GM23338 (cell line): ENCODE measurements around the gene EIF1AY. TPM values are rescaled to one million over a fixed set of nuclear protein-coding genes. Genes with fewer than 3 reads are reported as not detected.

Experiments
- ATAC-seq: fragments of 200-7000 bp; cut with Tn5 transposase; 3 replicates; pipeline ENCODE4 v1.9.1; 2020
- DNase-seq: peaks from one replicate; pipeline ENCODE4 v3.0.0-alpha.2; 2015; ENCODE audit warnings: low spot score
- H2AFZ ChIP-seq: fragments of 200-600 bp; sonication (generic); 2 replicates; pipeline ENCODE4 v1.8.0; 2016; ENCODE audit warnings: antibody characterized with exemption, mild to moderate bottlenecking, moderate library complexity
- H3F3A ChIP-seq: fragments of 200-600 bp; sonication (generic); replicated peaks from 2 replicates; pipeline ENCODE4 v1.8.0; 2017; ENCODE audit warnings: antibody characterized with exemption, mixed run types, low read depth
- H3K27ac ChIP-seq: fragments of 200-600 bp; sonication (generic); 2 replicates; pipeline ENCODE4 v1.6.1; 2016; ENCODE audit warnings: low read depth
- H3K27me3 ChIP-seq: fragments of 200-600 bp; sonication (generic); 2 replicates; pipeline ENCODE4 v1.8.0; 2016; ENCODE audit warnings: mild to moderate bottlenecking, mixed run types, moderate library complexity; ENCODE audit not compliant: insufficient read depth
- H3K36me3 ChIP-seq: fragments of 200-600 bp; sonication (generic); 2 replicates; pipeline ENCODE4 v1.8.0; 2016; ENCODE audit warnings: mild to moderate bottlenecking; ENCODE audit not compliant: insufficient read depth
- H3K4me1 ChIP-seq: fragments of 200-600 bp; sonication (generic); 2 replicates; pipeline ENCODE4 v1.8.0; 2016; ENCODE audit warnings: mild to moderate bottlenecking, moderate library complexity; ENCODE audit not compliant: insufficient read depth
- H3K4me2 ChIP-seq: fragments of 200-600 bp; sonication (generic); 2 replicates; pipeline ENCODE4 v1.7.1; 2017; ENCODE audit warnings: mixed run types
- H3K4me3 ChIP-seq: fragments of 200-600 bp; sonication (generic); 2 replicates; pipeline ENCODE4 v1.6.1; 2016; ENCODE audit warnings: mixed run types
- H3K79me2 ChIP-seq: fragments of 200-600 bp; sonication (generic); replicated peaks from 2 replicates; pipeline ENCODE4 v1.8.0; 2017; ENCODE audit warnings: mild to moderate bottlenecking; ENCODE audit not compliant: insufficient read depth
- H3K9me2 ChIP-seq: fragments of 200-600 bp; sonication (generic); 2 replicates; pipeline ENCODE4 v1.8.0; 2017; ENCODE audit not compliant: insufficient read depth
- H4K20me1 ChIP-seq: fragments of 200-600 bp; sonication (generic); replicated peaks from 2 replicates; pipeline ENCODE4 v1.8.0; 2017; ENCODE audit warnings: mild to moderate bottlenecking; ENCODE audit not compliant: insufficient read depth
- H3K27ac Mint-ChIP-seq: 2 replicates; pipeline ENCODE4 v1.8.0; 2020; ENCODE audit warnings: inconsistent platforms, mild to moderate bottlenecking, moderate library complexity, mixed read lengths
- H3K27me3 Mint-ChIP-seq: 3 replicates; pipeline ENCODE4 v1.8.0; 2022; ENCODE audit warnings: low read depth, mild to moderate bottlenecking, moderate library complexity, mixed read lengths, inconsistent platforms; ENCODE audit not compliant: insufficient read depth, poor library complexity
- H3K36me3 Mint-ChIP-seq: 3 replicates; pipeline ENCODE4 v1.8.0; 2021; ENCODE audit warnings: low read depth, mild to moderate bottlenecking, inconsistent platforms, moderate library complexity, mixed read lengths
- H3K4me1 Mint-ChIP-seq: 3 replicates; pipeline ENCODE4 v1.8.0; 2020; ENCODE audit warnings: mild to moderate bottlenecking, inconsistent platforms, mixed read lengths
- H3K4me3 Mint-ChIP-seq: 3 replicates; pipeline ENCODE4 v1.8.0; 2021; ENCODE audit warnings: moderate library complexity, mild to moderate bottlenecking, inconsistent platforms, mixed read lengths
- H3K9me3 Mint-ChIP-seq: 3 replicates; pipeline ENCODE4 v1.8.0; 2020; ENCODE audit warnings: moderate library complexity, mild to moderate bottlenecking, inconsistent platforms, mixed read lengths
- CREB1 ChIP-seq: fragments of 250-450 bp; sonication (Bioruptor Pico); IDR thresholded peaks from 2 replicates; pipeline ENCODE4 v1.5.0; 2020; ENCODE audit warnings: low read depth, mild to moderate bottlenecking, moderate library complexity
- ETS1 ChIP-seq: IDR thresholded peaks from 2 replicates; pipeline ENCODE4 v1.6.1; 2016; ENCODE audit warnings: antibody characterized with exemption
- EZH2 ChIP-seq: fragments of 200-600 bp; sonication (generic); IDR thresholded peaks from one replicate; pipeline ENCODE4 v1.8.0; 2017; ENCODE audit warnings: antibody characterized with exemption, mild to moderate bottlenecking, low read depth; ENCODE audit not compliant: unreplicated experiment
- EZH2phosphoT487 ChIP-seq: fragments of 200-600 bp; sonication (generic); IDR thresholded peaks from one replicate; pipeline ENCODE4 v1.8.1; 2018; ENCODE audit warnings: antibody characterized with exemption; ENCODE audit not compliant: unreplicated experiment
- JUNB ChIP-seq: IDR thresholded peaks from one replicate; pipeline ENCODE4 v1.6.1; 2016; ENCODE audit warnings: antibody characterized with exemption; ENCODE audit not compliant: unreplicated experiment
- NANOG ChIP-seq: IDR thresholded peaks from 2 replicates; pipeline ENCODE4 v1.6.1; 2016; ENCODE audit warnings: antibody characterized with exemption, borderline replicate concordance
- REST ChIP-seq: IDR thresholded peaks from one replicate; pipeline ENCODE4 v1.6.1; 2018; ENCODE audit warnings: antibody characterized with exemption; ENCODE audit not compliant: unreplicated experiment
- STAT1 ChIP-seq: IDR thresholded peaks from one replicate; pipeline ENCODE4 v1.6.1; 2016; ENCODE audit warnings: antibody characterized with exemption; ENCODE audit not compliant: unreplicated experiment
- ZNF114 ChIP-seq: fragments of 250-450 bp; sonication (Bioruptor Pico); IDR thresholded peaks from 2 replicates; pipeline ENCODE4 v1.5.0; 2020; ENCODE audit warnings: mild to moderate bottlenecking, moderate library complexity
- ZNF331 ChIP-seq: fragments of 250-450 bp; sonication (Bioruptor Pico); IDR thresholded peaks from 2 replicates; pipeline ENCODE4 v1.5.0; 2020; ENCODE audit warnings: low read depth, mild to moderate bottlenecking, moderate library complexity
- polyA plus RNA-seq: library from polyadenylated mRNA; unstranded; fragments of >200 nt; fragmentation: Nextera tagmentation; extraction: Ambion mirVana; gene quantifications from 2 replicates; pipeline ENCODE4 v1.2.1, GENCODE V29; 2016
- total RNA-seq: library from RNA; depleted of rRNA; stranded (reverse); fragments of >200 nt; shearing (Covaris generic); gene quantifications from 2 replicates; pipeline ENCODE4 v1.2.3, GENCODE V29; 2014
- TF ChIP-seq, protein P1 (sequence below): fragments of 250-450 bp; sonication (Bioruptor Pico); IDR thresholded peaks from 2 replicates; pipeline ENCODE4 v1.5.0; 2020; ENCODE audit warnings: mild to moderate bottlenecking, moderate library complexity

EIF1AY gene
- total and polyA plus RNA-seq, 2 experiments from 2014 or later = 31.3 to 93.0 TPM

DNA sequence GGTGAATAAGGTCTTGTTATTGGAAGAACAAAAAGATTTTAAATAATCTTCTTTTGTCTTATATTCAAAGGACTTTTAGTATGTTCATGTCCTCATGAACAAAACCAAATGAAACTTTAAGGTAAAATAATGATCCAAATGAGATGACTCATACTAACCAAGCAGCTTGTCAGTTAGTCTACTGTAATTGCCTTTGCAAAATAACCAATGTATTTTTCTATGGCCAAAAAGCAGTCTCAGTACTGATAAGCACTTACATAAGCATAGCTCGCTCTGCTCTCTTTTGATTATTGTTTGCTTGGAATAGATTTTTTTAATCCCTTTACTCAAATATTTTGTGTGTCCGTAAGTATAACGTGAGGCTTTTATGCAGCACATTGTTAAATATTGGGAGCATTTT lies 4.3 kb upstream of the EIF1AY start:
- Histone ChIP-seq H3K79me2 (peaks cover 2% of the 10 kb centered on the region; the same call in 1 of the 2 replicates), H3K9me2 (no peaks in the 10 kb centered on the region), H4K20me1 (no peaks in the 10 kb centered on the region), H3K27ac (no peak overlapping the region), H2AFZ (no peak overlapping the region), H3K4me1 (no peaks in the 10 kb centered on the region), H3K36me3 (no peaks in the 10 kb centered on the region), H3K27me3 (no peaks in the 10 kb centered on the region), H3K4me2 (no peak overlapping the region), H3F3A (no peaks in the 10 kb centered on the region), H3K4me3 (no peak overlapping the region)
- Mint-ChIP-seq H3K4me1 (no peaks in the 10 kb centered on the region), H3K36me3 (0 out of 3 replicates have a peak, but pooled peaks cover 6% of the 10 kb centered on the region), H3K27me3 (no peaks in the 10 kb centered on the region), H3K9me3 (peaks cover 19% of the 10 kb centered on the region), H3K27ac (no peak overlapping the region), H3K4me3 (no peak overlapping the region)
- ATAC-seq (no peak), DNase-seq (no peak)
- TF ChIP-seq EZH2 (no peak), JUNB (no peak), REST (no peak), ZNF331 (CRISPR knock-in tag) (no peak), ZNF114 (CRISPR knock-in tag) (no peak), CREB1 (CRISPR knock-in tag) (no peak), NANOG (no peak)

GRCh38 chrY:20576506-20576905 lies 930 bp downstream of the EIF1AY start:
- ATAC-seq (no peak), DNase-seq (no peak)
- Histone ChIP-seq H3K79me2 (peaks cover 30% of the 10 kb centered on the region), H4K20me1 (no peaks in the 10 kb centered on the region), H3K4me3 (peak overlapping the region; percentile 81), H3F3A (no peaks in the 10 kb centered on the region), H3K9me2 (no peaks in the 10 kb centered on the region), H3K27ac (peak overlapping the region; percentile 94; the same call in 1 of the 2 replicates), H2AFZ (no peak overlapping the region), H3K36me3 (no peaks in the 10 kb centered on the region), H3K27me3 (no peaks in the 10 kb centered on the region), H3K4me2 (peak overlapping the region; percentile 81), H3K4me1 (no peaks in the 10 kb centered on the region)
- H3K36me3 Mint-ChIP-seq = 0 out of 3 replicates have a peak, but pooled peaks cover 6% of the 10 kb centered on the region
- H3K9me3 Mint-ChIP-seq = peaks cover 6% of the 10 kb centered on the region
- H3K27ac Mint-ChIP-seq = peak overlapping the region; percentile 97; the same call in 1 of the 2 replicates
- no peaks in the 10 kb centered on the region for H3K27me3 Mint-ChIP-seq
- H3K4me3 Mint-ChIP-seq = peak overlapping the region; percentile 90
- peaks cover 3% of the 10 kb centered on the region; the same call in 1 of the 3 replicates for H3K4me1 Mint-ChIP-seq
- TF ChIP-seq, protein P1, sequence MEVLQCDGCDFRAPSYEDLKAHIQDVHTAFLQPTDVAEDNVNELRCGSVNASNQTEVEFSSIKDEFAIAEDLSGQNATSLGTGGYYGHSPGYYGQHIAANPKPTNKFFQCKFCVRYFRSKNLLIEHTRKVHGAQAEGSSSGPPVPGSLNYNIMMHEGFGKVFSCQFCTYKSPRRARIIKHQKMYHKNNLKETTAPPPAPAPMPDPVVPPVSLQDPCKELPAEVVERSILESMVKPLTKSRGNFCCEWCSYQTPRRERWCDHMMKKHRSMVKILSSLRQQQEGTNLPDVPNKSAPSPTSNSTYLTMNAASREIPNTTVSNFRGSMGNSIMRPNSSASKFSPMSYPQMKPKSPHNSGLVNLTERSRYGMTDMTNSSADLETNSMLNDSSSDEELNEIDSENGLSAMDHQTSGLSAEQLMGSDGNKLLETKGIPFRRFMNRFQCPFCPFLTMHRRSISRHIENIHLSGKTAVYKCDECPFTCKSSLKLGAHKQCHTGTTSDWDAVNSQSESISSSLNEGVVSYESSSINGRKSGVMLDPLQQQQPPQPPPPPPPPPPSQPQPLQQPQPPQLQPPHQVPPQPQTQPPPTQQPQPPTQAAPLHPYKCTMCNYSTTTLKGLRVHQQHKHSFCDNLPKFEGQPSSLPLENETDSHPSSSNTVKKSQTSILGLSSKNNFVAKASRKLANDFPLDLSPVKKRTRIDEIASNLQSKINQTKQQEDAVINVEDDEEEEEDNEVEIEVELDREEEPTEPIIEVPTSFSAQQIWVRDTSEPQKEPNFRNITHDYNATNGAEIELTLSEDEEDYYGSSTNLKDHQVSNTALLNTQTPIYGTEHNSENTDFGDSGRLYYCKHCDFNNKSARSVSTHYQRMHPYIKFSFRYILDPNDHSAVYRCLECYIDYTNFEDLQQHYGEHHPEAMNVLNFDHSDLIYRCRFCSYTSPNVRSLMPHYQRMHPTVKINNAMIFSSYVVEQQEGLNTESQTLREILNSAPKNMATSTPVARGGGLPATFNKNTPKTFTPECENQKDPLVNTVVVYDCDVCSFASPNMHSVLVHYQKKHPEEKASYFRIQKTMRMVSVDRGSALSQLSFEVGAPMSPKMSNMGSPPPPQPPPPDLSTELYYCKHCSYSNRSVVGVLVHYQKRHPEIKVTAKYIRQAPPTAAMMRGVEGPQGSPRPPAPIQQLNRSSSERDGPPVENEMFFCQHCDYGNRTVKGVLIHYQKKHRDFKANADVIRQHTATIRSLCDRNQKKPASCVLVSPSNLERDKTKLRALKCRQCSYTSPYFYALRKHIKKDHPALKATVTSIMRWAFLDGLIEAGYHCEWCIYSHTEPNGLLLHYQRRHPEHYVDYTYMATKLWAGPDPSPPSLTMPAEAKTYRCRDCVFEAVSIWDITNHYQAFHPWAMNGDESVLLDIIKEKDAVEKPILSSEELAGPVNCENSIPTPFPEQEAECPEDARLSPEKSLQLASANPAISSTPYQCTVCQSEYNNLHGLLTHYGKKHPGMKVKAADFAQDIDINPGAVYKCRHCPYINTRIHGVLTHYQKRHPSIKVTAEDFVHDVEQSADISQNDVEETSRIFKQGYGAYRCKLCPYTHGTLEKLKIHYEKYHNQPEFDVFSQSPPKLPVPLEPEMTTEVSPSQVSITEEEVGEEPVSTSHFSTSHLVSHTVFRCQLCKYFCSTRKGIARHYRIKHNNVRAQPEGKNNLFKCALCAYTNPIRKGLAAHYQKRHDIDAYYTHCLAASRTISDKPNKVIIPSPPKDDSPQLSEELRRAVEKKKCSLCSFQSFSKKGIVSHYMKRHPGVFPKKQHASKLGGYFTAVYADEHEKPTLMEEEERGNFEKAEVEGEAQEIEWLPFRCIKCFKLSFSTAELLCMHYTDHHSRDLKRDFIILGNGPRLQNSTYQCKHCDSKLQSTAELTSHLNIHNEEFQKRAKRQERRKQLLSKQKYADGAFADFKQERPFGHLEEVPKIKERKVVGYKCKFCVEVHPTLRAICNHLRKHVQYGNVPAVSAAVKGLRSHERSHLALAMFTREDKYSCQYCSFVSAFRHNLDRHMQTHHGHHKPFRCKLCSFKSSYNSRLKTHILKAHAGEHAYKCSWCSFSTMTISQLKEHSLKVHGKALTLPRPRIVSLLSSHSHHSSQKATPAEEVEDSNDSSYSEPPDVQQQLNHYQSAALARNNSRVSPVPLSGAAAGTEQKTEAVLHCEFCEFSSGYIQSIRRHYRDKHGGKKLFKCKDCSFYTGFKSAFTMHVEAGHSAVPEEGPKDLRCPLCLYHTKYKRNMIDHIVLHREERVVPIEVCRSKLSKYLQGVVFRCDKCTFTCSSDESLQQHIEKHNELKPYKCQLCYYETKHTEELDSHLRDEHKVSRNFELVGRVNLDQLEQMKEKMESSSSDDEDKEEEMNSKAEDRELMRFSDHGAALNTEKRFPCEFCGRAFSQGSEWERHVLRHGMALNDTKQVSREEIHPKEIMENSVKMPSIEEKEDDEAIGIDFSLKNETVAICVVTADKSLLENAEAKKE (CRISPR knock-in tag) = no peak
- TF ChIP-seq ZNF331 (CRISPR knock-in tag) (no peak), JUNB (no peak), EZH2phosphoT487 (no peak), ETS1 (no peak), STAT1 (no peak)
